K562 treated with DMSO at 1 percent for 4 hours (cell line): ENCODE results near the gene DGAT2. TPM values are rescaled to one million over a fixed set of nuclear protein-coding genes. Genes with fewer than 3 reads are reported as not detected.

Source experiments
- total RNA-seq: library from RNA; unstranded; fragments of 300-600 nt; gene quantifications from 2 replicates; pipeline ENCODE4 v1.2.3, GENCODE V29; 2022; ENCODE audit not compliant: insufficient read depth

Gene DGAT2
- total RNA-seq: 3.4 and 5.1 TPM in 2 replicates

GRCh38 chr11:75768112-75768908 is at the start of gene DGAT2:
DGAT2 (plus strand) TSS chr11:75768778; CDS start chr11:75768992, 214 bp downstream.

GRCh38 chr11:75814677-75815344 is 46.2 kb downstream of the DGAT2 start, which contains the start of gene UVRAG:
UVRAG (plus strand) TSS chr11:75815210; CDS start chr11:75815408, 198 bp downstream.

Other genes with a start within 250 kb of the DGAT2 start
- 49.0 and 52.7 TPM in 2 replicates for gene GDPD5, start 242.8 kb upstream of the DGAT2 start, total RNA-seq
- 288 and 317 TPM in 2 replicates for gene SERPINH1, start 206.5 kb upstream of the DGAT2 start, total RNA-seq
- gene MAP6, start 99.7 kb upstream of the DGAT2 start, total RNA-seq: not detected in 2 replicates
- not detected in 2 replicates for gene MOGAT2, start 50.9 kb upstream of the DGAT2 start, total RNA-seq
- 10.1 and 13.7 TPM in 2 replicates for gene UVRAG, start 46.4 kb downstream of the DGAT2 start, total RNA-seq